ENCODE results near the gene BICD1. TPM values are rescaled to one million over a fixed set of nuclear protein-coding genes. Genes with fewer than 3 reads are reported as not detected.
A peak's percentile ranks its signal among the peaks of the same experiment; 100 is the strongest.

BICD1 gene
- total and polyA plus RNA-seq, 2 of the 13 experiments (the other 11 are each of a cell fraction or from before 2014, with no cell fraction given) = 4.5 to 5.2 TPM

DNA sequence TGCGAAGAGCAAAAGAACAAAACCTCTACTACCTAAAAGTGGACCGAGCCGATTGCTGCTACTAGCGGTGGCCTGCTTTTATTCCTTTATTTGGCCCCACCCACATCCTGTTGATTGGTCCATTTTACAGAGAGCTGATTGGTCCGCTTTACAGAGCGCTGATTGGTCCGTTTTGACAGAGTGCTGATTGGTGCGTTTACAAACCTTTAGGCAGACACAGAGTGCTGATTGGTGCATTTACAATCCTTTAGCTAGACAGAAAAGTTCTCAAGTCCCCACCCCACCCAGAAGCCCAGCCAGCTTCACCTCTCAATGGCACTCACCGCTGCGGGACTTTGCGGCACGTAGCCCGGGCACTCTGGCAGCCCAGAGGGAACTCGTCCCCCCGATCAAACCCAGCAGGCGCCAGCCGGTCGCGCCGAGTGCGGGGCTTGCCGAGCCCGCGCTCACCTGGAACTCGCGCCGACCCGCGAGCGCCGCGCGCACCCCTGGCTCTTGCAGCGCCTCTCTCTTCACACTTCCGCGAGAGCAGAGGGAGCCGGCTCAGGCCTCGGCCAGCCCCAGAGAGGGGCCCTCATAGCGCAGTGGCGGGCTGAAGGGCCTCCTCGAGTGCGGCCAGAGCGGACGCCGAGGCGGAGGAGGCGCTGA, 284.0 kb downstream of the BICD1 start (continued):
- TF ChIP-seq, protein P1, sequence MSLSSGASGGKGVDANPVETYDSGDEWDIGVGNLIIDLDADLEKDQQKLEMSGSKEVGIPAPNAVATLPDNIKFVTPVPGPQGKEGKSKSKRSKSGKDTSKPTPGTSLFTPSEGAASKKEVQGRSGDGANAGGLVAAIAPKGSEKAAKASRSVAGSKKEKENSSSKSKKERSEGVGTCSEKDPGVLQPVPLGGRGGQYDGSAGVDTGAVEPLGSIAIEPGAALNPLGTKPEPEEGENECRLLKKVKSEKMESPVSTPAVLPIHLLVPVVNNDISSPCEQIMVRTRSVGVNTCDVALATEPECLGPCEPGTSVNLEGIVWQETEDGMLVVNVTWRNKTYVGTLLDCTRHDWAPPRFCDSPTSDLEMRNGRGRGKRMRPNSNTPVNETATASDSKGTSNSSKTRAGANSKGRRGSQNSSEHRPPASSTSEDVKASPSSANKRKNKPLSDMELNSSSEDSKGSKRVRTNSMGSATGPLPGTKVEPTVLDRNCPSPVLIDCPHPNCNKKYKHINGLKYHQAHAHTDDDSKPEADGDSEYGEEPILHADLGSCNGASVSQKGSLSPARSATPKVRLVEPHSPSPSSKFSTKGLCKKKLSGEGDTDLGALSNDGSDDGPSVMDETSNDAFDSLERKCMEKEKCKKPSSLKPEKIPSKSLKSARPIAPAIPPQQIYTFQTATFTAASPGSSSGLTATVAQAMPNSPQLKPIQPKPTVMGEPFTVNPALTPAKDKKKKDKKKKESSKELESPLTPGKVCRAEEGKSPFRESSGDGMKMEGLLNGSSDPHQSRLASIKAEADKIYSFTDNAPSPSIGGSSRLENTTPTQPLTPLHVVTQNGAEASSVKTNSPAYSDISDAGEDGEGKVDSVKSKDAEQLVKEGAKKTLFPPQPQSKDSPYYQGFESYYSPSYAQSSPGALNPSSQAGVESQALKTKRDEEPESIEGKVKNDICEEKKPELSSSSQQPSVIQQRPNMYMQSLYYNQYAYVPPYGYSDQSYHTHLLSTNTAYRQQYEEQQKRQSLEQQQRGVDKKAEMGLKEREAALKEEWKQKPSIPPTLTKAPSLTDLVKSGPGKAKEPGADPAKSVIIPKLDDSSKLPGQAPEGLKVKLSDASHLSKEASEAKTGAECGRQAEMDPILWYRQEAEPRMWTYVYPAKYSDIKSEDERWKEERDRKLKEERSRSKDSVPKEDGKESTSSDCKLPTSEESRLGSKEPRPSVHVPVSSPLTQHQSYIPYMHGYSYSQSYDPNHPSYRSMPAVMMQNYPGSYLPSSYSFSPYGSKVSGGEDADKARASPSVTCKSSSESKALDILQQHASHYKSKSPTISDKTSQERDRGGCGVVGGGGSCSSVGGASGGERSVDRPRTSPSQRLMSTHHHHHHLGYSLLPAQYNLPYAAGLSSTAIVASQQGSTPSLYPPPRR (CRISPR knock-in tag; IDR thresholded peaks at IDR 0.05; ENCODE audit: borderline replicate concordance) = no peak
- no peak for TF ChIP-seq HDAC6 (IDR thresholded peaks at IDR 0.05; ENCODE audit: low read depth, low read length)
- TF ChIP-seq, protein P2, sequence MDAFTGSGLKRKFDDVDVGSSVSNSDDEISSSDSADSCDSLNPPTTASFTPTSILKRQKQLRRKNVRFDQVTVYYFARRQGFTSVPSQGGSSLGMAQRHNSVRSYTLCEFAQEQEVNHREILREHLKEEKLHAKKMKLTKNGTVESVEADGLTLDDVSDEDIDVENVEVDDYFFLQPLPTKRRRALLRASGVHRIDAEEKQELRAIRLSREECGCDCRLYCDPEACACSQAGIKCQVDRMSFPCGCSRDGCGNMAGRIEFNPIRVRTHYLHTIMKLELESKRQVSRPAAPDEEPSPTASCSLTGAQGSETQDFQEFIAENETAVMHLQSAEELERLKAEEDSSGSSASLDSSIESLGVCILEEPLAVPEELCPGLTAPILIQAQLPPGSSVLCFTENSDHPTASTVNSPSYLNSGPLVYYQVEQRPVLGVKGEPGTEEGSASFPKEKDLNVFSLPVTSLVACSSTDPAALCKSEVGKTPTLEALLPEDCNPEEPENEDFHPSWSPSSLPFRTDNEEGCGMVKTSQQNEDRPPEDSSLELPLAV (CRISPR knock-in tag; conservative IDR thresholded peaks at IDR 0.05; ENCODE audit: low read depth) = no peak
- TF ChIP-seq, protein P3, sequence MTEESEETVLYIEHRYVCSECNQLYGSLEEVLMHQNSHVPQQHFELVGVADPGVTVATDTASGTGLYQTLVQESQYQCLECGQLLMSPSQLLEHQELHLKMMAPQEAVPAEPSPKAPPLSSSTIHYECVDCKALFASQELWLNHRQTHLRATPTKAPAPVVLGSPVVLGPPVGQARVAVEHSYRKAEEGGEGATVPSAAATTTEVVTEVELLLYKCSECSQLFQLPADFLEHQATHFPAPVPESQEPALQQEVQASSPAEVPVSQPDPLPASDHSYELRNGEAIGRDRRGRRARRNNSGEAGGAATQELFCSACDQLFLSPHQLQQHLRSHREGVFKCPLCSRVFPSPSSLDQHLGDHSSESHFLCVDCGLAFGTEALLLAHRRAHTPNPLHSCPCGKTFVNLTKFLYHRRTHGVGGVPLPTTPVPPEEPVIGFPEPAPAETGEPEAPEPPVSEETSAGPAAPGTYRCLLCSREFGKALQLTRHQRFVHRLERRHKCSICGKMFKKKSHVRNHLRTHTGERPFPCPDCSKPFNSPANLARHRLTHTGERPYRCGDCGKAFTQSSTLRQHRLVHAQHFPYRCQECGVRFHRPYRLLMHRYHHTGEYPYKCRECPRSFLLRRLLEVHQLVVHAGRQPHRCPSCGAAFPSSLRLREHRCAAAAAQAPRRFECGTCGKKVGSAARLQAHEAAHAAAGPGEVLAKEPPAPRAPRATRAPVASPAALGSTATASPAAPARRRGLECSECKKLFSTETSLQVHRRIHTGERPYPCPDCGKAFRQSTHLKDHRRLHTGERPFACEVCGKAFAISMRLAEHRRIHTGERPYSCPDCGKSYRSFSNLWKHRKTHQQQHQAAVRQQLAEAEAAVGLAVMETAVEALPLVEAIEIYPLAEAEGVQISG (CRISPR knock-in tag; IDR thresholded peaks at IDR 0.05) = 0 out of 2 replicates have a peak, but pooled peaks have one; percentile 23
- no peak for TF ChIP-seq NFATC3 (CRISPR knock-in tag; IDR thresholded peaks at IDR 0.05)
- TF ChIP-seq, protein P4, sequence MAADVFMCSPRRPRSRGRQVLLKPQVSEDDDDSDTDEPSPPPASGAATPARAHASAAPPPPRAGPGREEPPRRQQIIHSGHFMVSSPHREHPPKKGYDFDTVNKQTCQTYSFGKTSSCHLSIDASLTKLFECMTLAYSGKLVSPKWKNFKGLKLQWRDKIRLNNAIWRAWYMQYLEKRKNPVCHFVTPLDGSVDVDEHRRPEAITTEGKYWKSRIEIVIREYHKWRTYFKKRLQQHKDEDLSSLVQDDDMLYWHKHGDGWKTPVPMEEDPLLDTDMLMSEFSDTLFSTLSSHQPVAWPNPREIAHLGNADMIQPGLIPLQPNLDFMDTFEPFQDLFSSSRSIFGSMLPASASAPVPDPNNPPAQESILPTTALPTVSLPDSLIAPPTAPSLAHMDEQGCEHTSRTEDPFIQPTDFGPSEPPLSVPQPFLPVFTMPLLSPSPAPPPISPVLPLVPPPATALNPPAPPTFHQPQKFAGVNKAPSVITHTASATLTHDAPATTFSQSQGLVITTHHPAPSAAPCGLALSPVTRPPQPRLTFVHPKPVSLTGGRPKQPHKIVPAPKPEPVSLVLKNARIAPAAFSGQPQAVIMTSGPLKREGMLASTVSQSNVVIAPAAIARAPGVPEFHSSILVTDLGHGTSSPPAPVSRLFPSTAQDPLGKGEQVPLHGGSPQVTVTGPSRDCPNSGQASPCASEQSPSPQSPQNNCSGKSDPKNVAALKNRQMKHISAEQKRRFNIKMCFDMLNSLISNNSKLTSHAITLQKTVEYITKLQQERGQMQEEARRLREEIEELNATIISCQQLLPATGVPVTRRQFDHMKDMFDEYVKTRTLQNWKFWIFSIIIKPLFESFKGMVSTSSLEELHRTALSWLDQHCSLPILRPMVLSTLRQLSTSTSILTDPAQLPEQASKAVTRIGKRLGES (CRISPR knock-in tag; IDR thresholded peaks at IDR 0.05; ENCODE audit: borderline replicate concordance) = no peak
- TF ChIP-seq, protein P5, sequence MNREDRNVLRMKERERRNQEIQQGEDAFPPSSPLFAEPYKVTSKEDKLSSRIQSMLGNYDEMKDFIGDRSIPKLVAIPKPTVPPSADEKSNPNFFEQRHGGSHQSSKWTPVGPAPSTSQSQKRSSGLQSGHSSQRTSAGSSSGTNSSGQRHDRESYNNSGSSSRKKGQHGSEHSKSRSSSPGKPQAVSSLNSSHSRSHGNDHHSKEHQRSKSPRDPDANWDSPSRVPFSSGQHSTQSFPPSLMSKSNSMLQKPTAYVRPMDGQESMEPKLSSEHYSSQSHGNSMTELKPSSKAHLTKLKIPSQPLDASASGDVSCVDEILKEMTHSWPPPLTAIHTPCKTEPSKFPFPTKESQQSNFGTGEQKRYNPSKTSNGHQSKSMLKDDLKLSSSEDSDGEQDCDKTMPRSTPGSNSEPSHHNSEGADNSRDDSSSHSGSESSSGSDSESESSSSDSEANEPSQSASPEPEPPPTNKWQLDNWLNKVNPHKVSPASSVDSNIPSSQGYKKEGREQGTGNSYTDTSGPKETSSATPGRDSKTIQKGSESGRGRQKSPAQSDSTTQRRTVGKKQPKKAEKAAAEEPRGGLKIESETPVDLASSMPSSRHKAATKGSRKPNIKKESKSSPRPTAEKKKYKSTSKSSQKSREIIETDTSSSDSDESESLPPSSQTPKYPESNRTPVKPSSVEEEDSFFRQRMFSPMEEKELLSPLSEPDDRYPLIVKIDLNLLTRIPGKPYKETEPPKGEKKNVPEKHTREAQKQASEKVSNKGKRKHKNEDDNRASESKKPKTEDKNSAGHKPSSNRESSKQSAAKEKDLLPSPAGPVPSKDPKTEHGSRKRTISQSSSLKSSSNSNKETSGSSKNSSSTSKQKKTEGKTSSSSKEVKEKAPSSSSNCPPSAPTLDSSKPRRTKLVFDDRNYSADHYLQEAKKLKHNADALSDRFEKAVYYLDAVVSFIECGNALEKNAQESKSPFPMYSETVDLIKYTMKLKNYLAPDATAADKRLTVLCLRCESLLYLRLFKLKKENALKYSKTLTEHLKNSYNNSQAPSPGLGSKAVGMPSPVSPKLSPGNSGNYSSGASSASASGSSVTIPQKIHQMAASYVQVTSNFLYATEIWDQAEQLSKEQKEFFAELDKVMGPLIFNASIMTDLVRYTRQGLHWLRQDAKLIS (CRISPR knock-in tag; IDR thresholded peaks at IDR 0.05) = no peak
- TF ChIP-seq, protein P6, sequence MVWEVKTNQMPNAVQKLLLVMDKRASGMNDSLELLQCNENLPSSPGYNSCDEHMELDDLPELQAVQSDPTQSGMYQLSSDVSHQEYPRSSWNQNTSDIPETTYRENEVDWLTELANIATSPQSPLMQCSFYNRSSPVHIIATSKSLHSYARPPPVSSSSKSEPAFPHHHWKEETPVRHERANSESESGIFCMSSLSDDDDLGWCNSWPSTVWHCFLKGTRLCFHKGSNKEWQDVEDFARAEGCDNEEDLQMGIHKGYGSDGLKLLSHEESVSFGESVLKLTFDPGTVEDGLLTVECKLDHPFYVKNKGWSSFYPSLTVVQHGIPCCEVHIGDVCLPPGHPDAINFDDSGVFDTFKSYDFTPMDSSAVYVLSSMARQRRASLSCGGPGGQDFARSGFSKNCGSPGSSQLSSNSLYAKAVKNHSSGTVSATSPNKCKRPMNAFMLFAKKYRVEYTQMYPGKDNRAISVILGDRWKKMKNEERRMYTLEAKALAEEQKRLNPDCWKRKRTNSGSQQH (CRISPR knock-in tag; IDR thresholded peaks at IDR 0.05; ENCODE audit: low read depth) = no peak

All from HepG2 (cell line).